Activated CD8-positive, alpha-beta T cell treated with anti-CD3 and anti-CD28 coated beads for 36 hours (primary cell): ENCODE measurements around the gene PLK3. TPM values are rescaled to one million over a fixed set of nuclear protein-coding genes. Genes with fewer than 3 reads are reported as not detected.

ENCODE experiments used
- ATAC-seq: fragments of 200-7000 bp; cut with Tn5 transposase; one replicate; pipeline ENCODE4 v1.10.0; 2021; ENCODE audit warnings: mild to moderate bottlenecking, moderate library complexity
- CTCF ChIA-PET: fragments of 350-600 bp; sonication (Branson Sonifier 250); formaldehyde crosslinking; loops from one replicate; lab custom pipeline; 2021; ENCODE audit warnings: antibody characterized with exemption; lab: Charles Lee
- POLR2A ChIA-PET: fragments of 350-600 bp; sonication (Branson Sonifier 250); formaldehyde crosslinking; loops from one replicate; lab custom pipeline; 2021; ENCODE audit warnings: antibody characterized with exemption; lab: Charles Lee
- DNase-seq: peaks from one replicate; pipeline ENCODE4 v3.0.0-alpha.2; 2020
- H3K27ac Mint-ChIP-seq: one replicate; pipeline ENCODE4 v1.8.0; 2021; ENCODE audit warnings: mild to moderate bottlenecking, mixed read lengths
- H3K27me3 Mint-ChIP-seq: one replicate; pipeline ENCODE4 v1.8.0; 2021; ENCODE audit warnings: mixed read lengths
- H3K36me3 Mint-ChIP-seq: one replicate; pipeline ENCODE4 v1.8.0; 2021; ENCODE audit warnings: low read depth, mixed read lengths
- H3K4me1 Mint-ChIP-seq: one replicate; pipeline ENCODE4 v1.8.0; 2021; ENCODE audit warnings: low read depth, mixed read lengths
- H3K4me3 Mint-ChIP-seq: one replicate; pipeline ENCODE4 v1.8.0; 2021; ENCODE audit warnings: mild to moderate bottlenecking, moderate library complexity, mixed read lengths
- H3K9me3 Mint-ChIP-seq: one replicate; pipeline ENCODE4 v1.8.0; 2021; ENCODE audit warnings: mixed read lengths
- CTCF ChIP-seq: fragments of 200-600 bp; IDR thresholded peaks from one replicate; pipeline ENCODE4 v1.8.0; 2022; ENCODE audit warnings: antibody characterized with exemption, mild to moderate bottlenecking
- intact Hi-C: fragments of 100-400 bp; cut with micrococcal nuclease; formaldehyde crosslinking; loops from one replicate; pipeline ENCODE4 v1.10.0; 2022
- total RNA-seq, 2 experiments: library from RNA; stranded (reverse); gene quantifications; one replicate each; pipeline ENCODE4 v1.2.3, GENCODE V29; 2021

PLK3 gene
- total RNA-seq, 2 experiments from 2014 or later: 36.4 to 36.6 TPM

GRCh38 chr1:44828003-44828651 lies 27.9 kb downstream of the PLK3 start:
- intact Hi-C loops: no loop called here
- ChIA-PET CTCF (interaction anchor here (0.8 kb wide), 1 partner anchor 8 kb away, joined by 3 read pairs; no protein-coding TSS in a partner anchor), POLR2A (interaction anchor here (1.1 to 12.2 kb wide), 4 partner anchors 8 to 104 kb away, joined by 3 to 466 read pairs (median 36); partner anchors contain the start of genes RNU5D-1 and RPS8)
- Mint-ChIP-seq H3K9me3 (no peaks in the 10 kb centered on the region), H3K27me3 (no peaks in the 10 kb centered on the region), H3K4me3 (no peak overlapping the region), H3K36me3 (no peaks in the 10 kb centered on the region), H3K27ac (no peak overlapping the region), H3K4me1 (peaks cover 2% of the 10 kb centered on the region)
- TF ChIP-seq CTCF: no peak
- DNase-seq (no peak), ATAC-seq (no peak)

GRCh38 chr1:44828841-44829440 lies 28.8 kb downstream of the PLK3 start:
- ChIA-PET CTCF (interaction anchor here (1.2 kb wide), 1 partner anchor 97 kb away, joined by 3 read pairs; no protein-coding TSS in a partner anchor), POLR2A (interaction anchor here (0.7 to 12.2 kb wide), 3 partner anchors 9 to 108 kb away, joined by 3 to 466 read pairs (median 66); partner anchors contain the start of gene RNU5D-1)
- Mint-ChIP-seq H3K27me3 (no peaks in the 10 kb centered on the region), H3K36me3 (no peaks in the 10 kb centered on the region), H3K4me3 (no peak overlapping the region), H3K27ac (no peak overlapping the region), H3K9me3 (no peaks in the 10 kb centered on the region), H3K4me1 (peaks cover 2% of the 10 kb centered on the region)
- TF ChIP-seq CTCF: no peak
- DNase-seq: no peak
- ATAC-seq: no peak
- intact Hi-C loops: no loop called here

GRCh38 chr1:44829506-44830384 lies 29.6 kb downstream of the PLK3 start:
- H3K4me1 Mint-ChIP-seq: peaks cover 2% of the 10 kb centered on the region
- H3K27me3 Mint-ChIP-seq: no peaks in the 10 kb centered on the region
- no peak for DNase-seq
- intact Hi-C loops: no loop called here
- H3K9me3 Mint-ChIP-seq: no peaks in the 10 kb centered on the region
- no peak overlapping the region for H3K27ac Mint-ChIP-seq
- no peaks in the 10 kb centered on the region for H3K36me3 Mint-ChIP-seq
- ChIA-PET CTCF (interaction anchor here (1.2 kb wide), 1 partner anchor 98 kb away, joined by 3 read pairs; no protein-coding TSS in a partner anchor), POLR2A (interaction anchor here (0.7 to 7.1 kb wide), 5 partner anchors 9 to 108 kb away, joined by 3 to 66 read pairs (median 6); partner anchors contain the start of genes RNU5D-1 and RPS8)
- H3K4me3 Mint-ChIP-seq: no peak overlapping the region
- no peak for ATAC-seq
- no peak for TF ChIP-seq CTCF

GRCh38 chr1:44830900-44831304 lies 30.7 kb downstream of the PLK3 start:
- POLR2A ChIA-PET: interaction anchor here (0.6 to 7.1 kb wide), 5 partner anchors 11 to 109 kb away, joined by 3 to 66 read pairs (median 6); partner anchors contain the start of gene RPS8
- ATAC-seq: no peak
- intact Hi-C loops: no loop called here

More at GRCh38 chr1:44830900-44831304, 30.7 kb downstream of the PLK3 start:
- no peak for TF ChIP-seq CTCF
- CTCF ChIA-PET: no interaction called here
- Mint-ChIP-seq H3K27me3 (no peaks in the 10 kb centered on the region), H3K27ac (no peak overlapping the region), H3K4me3 (no peak overlapping the region), H3K36me3 (no peaks in the 10 kb centered on the region), H3K9me3 (no peaks in the 10 kb centered on the region), H3K4me1 (peaks cover 7% of the 10 kb centered on the region)
- no peak for DNase-seq
